ENCODE data around the gene KATNBL1. TPM values are rescaled to one million over a fixed set of nuclear protein-coding genes. Genes with fewer than 3 reads are reported as not detected.
"Not testable (repeated sequence)": the region's sequence is repeated elsewhere in the genome, so short reads cannot be mapped to it uniquely, and the experiment has no call there.

The KATNBL1 gene
- total RNA-seq, 2 donors from 2014 or later: 49.9 to 53.0 TPM

DNA sequence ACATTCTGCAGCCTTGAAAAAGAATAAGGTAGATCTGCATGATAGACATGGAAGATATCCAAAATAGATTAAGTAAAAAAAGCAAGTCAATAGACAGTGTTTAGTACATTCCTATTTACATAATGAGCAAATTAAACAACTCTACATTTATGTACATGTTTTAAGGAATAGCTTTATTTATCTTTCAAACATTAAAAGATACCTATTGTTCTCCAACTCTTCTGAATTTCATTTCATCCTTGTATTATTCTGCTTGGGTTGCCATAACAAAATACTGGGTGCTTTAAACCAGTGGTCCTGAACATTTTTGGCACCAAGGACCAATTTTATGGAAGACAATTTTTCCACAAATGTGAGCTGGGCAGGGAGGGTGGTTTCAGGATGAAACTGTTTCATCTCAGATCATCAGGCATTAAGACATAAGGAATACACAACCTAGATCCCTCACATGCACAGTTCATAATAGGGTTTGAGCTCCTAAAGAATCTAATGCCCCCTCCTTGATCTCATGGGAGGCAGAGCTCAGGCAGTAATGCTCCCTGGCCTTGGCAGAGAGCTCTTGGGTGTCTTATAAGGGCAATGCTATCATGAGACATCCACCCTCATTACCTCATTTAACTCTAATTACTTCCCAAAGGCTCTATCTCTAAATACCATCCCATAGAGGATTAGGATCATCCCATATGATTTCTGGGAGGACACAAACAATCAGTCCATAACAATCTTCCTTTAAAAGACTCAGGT is 6.8 kb upstream of the KATNBL1 start:
- no peaks in the 10 kb centered on the region for H3K9me3 Mint-ChIP-seq
- DNase-seq (ENCODE audit: low spot score in 2 of 2) (no peak), ATAC-seq (no peak)
- H3K36me3 Mint-ChIP-seq: no peaks in the 10 kb centered on the region
- H3K27ac Mint-ChIP-seq: no peak overlapping the region

DNA sequence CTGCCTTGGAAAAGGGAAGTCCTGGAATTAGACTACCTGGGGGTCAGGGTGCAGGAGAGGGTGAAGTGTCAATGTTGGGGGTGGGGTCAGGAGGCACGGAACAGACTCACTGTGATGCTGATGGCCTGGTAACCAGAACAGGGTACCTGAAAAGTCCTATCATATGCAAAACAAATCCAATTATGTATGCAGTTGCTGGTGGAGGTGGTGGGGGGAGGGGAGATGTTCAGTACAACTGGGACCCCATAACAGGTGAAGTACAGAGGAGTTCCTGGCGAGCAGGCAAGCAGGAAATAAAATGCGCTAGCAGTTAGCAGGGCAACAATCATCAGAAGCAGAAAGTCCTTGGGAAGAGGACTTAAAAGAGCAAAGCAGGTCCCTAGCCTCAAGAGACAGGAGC is 4.2 kb upstream of the KATNBL1 start:
- H3K9me3 Mint-ChIP-seq: no peaks in the 10 kb centered on the region
- no peaks in the 10 kb centered on the region for H3K36me3 Mint-ChIP-seq
- peak overlapping the region in 1 of 2 donors; percentile 34 for H3K27ac Mint-ChIP-seq
- ATAC-seq: no peak
- no peak for DNase-seq (ENCODE audit: low spot score in 2 of 2)

DNA sequence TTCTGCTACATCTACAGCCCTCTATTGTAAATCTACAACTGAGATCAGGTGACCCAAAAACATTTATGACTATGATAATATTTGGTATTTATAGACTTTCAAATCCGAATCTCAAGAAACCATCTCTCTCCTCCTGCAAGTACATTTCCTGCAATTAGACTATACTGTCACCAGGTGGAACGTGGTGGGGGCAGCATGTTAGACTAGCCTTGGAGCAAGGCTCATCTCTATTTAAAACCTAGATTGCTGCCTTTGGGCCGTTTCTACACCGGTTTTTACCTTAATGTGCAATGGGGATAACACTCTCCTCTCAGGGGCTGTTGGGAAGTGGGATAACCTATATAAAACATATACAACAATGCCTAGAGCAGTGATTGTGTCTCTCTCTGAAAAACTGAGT is 3.8 kb upstream of the KATNBL1 start:
- Mint-ChIP-seq H3K36me3 (no peaks in the 10 kb centered on the region), H3K9me3 (no peaks in the 10 kb centered on the region), H3K27ac (peak overlapping the region in 1 of 2 donors; percentile 34)
- DNase-seq (ENCODE audit: low spot score in 2 of 2) (no peak), ATAC-seq (no peak)

DNA sequence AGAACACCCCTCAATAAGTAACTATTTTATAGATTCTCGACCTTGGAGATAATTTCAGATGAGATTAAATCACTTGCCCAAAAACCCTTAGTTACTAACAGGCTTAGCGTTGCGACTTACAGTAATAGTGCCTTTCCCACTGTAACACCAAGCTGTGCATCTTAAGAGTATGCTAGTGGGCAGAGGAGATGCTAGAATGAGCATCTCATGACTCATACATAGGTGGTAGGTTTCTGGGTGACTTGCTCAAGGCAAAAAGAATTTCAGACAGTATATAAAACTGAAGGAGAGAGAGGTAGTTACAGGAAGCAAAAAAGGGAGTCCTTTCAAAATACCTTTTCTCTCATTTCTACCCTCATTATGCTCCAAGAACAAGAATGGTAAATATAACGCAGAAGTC is 3.9 kb downstream of the KATNBL1 start:
- no peak overlapping the region for H3K27ac Mint-ChIP-seq
- H3K9me3 Mint-ChIP-seq: no peaks in the 10 kb centered on the region
- peak; percentile 10 to 39 for ATAC-seq
- H3K36me3 Mint-ChIP-seq: peaks cover 0 to 15% of the 10 kb centered on the region in 2 donors
- no peak for DNase-seq (ENCODE audit: low spot score in 2 of 2)

DNA sequence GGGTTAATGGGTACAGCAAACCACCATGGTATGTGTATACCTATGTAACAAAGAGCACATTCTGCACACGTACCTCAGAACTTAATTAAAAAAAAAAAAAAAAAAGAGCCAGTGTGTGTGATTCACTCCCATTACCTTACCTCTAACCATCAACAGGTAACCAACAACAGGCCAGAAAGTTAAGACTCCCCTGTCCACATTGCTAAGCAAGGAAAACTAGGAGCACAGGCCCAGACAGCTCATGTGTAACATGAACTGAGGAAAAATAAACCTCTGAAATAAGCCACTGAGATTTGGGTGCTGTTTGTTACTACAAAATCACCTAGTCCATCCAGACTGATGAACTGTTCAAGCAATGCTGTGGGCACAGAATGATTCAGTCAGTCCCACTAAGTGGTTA is 6.0 kb downstream of the KATNBL1 start:
- Mint-ChIP-seq H3K27ac (no peak overlapping the region), H3K36me3 (peaks cover 8 to 33% of the 10 kb centered on the region in 2 donors), H3K9me3 (no peaks in the 10 kb centered on the region)
- DNase-seq (ENCODE audit: low spot score in 2 of 2): no peak
- ATAC-seq: peak in 1 of 2 donors; percentile 33

DNA sequence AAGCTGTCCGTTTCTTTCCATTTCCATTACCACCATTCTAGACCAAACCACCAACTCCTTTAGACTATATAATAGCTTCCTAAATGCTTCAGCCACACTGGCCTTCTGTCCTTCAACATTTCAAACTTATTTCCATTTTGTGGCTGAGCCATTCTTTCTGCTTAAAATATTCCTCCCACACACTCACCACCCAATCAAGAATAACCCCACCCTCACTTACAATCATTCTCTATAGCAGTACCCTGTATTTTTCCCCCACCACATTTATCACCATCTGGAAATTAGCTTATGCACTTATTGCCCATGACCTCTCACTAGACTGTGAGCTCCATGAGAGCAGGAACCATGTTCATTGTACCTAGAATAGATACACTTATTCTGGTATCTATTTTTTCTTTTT is 6.6 kb downstream of the KATNBL1 start:
- Mint-ChIP-seq H3K27ac (no peak overlapping the region), H3K36me3 (peaks cover 8 to 33% of the 10 kb centered on the region in 2 donors), H3K9me3 (no peaks in the 10 kb centered on the region)
- ATAC-seq (no peak), DNase-seq (ENCODE audit: low spot score in 2 of 2) (no peak)

DNA sequence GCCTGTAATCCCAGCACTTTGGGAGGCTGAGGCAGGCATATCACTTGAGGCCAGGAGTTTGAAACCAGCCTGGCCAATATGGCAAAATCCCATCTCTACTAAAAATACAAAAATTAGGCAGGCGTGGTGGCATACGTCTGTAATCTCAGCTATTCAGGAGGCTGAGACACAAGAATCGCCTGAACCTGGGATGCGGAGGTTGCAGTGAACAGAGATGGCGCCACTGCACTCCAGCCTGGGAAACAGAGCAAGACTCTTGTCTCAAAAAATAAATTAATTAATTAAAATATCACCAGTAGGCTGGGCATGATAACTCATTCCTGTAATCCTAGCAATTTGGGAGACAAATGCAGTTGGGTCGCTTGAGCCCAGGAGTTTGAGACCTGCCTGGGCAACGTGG is 16.6 kb downstream of the KATNBL1 start:
- not testable (repeated sequence) for ATAC-seq; H3K27ac Mint-ChIP-seq; H3K36me3 Mint-ChIP-seq; DNase-seq (ENCODE audit: low spot score in 2 of 2); H3K9me3 Mint-ChIP-seq

DNA sequence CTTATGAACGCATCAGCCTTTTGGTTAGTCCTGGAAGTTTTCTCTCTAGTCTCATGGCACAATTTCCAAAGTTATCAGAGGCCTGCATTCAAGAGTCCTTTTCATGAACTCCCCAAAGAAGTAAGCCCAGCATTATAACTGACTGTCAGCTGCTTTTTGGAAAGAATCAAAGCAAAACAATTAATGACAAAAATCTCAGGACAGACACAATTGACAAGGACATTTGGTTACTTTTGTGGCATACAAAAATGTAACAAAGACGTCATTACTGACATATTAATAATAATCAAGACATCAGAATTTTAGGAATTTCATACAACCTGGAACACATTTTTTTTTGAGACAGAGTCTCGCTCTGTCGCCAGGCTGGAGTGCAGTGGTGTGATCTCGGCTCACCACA is 21.2 kb downstream of the KATNBL1 start:
- H3K27ac Mint-ChIP-seq: no peak overlapping the region
- peaks cover 4 to 13% of the 10 kb centered on the region in 2 donors for H3K36me3 Mint-ChIP-seq
- H3K9me3 Mint-ChIP-seq: no peaks in the 10 kb centered on the region
- DNase-seq (ENCODE audit: low spot score in 2 of 2) (no peak), ATAC-seq (no peak)

DNA sequence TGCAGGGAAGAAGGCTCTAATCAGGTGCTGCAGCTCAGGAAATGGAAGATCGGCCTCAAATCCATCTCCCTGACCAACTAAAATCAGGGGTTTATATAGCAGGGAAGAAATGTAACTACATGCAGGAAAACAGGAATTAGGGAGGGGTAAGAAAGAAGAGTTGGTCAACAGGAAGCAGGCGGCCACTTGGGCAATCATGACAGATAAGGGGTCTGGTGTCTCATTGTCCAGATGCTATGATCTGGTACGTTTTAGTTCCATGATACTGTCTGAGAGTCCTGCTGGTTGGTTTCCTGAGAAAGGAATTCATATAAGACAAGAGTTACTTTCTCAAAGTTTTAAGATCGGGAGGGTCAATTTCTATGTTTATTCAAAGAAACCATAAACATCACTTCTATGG is 24.2 kb downstream of the KATNBL1 start:
- H3K9me3 Mint-ChIP-seq: no peaks in the 10 kb centered on the region
- peak overlapping the region in 1 of 2 donors; percentile 57 for H3K27ac Mint-ChIP-seq
- ATAC-seq (no peak), DNase-seq (ENCODE audit: low spot score in 2 of 2) (no peak)
- H3K36me3 Mint-ChIP-seq: peaks cover 4 to 13% of the 10 kb centered on the region in 2 donors

DNA sequence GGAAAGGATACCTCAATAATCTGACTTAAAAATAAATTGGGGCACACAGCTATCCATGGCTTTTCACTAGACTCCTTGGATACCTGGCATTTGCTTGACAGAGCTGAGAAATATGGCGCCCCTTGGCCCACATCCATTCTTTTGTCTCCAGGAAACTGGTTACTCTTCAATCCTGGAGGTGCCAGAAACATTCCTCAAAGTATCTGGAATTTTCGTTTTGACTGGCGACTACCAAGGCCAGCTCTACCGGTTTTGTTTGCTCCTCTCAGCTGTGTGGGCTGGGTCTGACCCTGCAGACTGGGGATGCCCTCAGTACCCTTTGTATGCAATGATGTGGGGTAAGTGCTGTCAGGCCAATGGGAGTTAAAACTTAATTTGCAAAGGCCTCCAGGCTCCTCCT is 27.0 kb downstream of the KATNBL1 start:
- peaks cover 4 to 19% of the 10 kb centered on the region in 2 donors for H3K36me3 Mint-ChIP-seq
- ATAC-seq (no peak), DNase-seq (ENCODE audit: low spot score in 2 of 2) (no peak)
- no peaks in the 10 kb centered on the region for H3K9me3 Mint-ChIP-seq
- no peak overlapping the region for H3K27ac Mint-ChIP-seq

DNA sequence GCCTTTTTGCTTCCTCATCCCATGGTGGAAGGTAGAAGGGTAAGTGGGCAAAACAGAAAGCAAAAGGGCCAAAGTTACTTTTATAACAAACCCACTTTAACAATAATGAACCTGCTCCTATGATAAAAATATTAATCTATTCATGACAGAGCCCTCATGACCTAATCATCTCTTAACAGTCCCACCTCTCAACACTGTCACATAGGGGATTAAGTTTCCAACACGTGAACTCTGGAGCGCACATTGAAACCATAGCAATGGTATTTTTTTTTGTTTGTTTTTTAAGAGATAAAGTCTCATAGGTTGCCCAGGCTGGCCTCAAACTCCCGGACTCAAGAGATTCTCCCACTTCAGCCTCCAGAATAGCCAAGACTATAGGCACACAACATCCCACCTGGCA is 30.7 kb downstream of the KATNBL1 start:
- Mint-ChIP-seq H3K36me3 (peaks cover 2 to 16% of the 10 kb centered on the region in 2 donors), H3K9me3 (peaks cover 1 to 2% of the 10 kb centered on the region in 2 donors), H3K27ac (no peak overlapping the region)
- ATAC-seq (no peak), DNase-seq (ENCODE audit: low spot score in 2 of 2) (no peak)

DNA sequence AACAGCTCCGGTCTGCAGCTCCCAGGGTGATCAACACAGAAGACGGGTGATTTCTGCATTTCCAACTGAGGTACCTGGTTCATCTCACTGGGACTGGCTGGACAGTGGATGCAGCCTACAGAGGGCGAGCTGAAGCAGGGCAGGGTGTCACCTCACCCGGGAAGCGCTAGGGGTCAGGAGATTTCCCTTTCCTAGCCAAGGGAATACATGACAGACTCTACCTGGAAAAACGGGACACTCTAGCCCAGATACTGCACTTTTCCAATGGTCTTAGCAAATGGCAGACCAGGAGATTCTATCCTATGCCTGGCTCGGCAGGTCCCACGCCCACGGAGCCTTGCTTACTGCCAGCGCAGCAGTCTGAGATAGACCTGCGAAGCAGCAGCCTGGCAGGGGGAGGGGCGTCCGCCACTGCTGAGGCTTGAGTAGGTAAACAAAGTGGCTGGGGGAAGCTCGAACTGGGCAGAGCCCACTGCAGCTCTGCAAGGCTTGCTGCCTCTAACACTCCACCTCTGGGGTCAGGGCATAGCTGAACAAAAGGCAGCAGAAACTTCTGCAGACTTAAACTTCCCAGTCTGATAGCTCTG is 43.8 kb downstream of the KATNBL1 start:
- H3K9me3 Mint-ChIP-seq: peaks cover 17 to 22% of the 10 kb centered on the region in 2 donors
- not testable (repeated sequence) for DNase-seq (ENCODE audit: low spot score in 2 of 2); H3K27ac Mint-ChIP-seq; ATAC-seq
- peaks cover 43 to 75% of the 10 kb centered on the region in 2 donors for H3K36me3 Mint-ChIP-seq

DNA sequence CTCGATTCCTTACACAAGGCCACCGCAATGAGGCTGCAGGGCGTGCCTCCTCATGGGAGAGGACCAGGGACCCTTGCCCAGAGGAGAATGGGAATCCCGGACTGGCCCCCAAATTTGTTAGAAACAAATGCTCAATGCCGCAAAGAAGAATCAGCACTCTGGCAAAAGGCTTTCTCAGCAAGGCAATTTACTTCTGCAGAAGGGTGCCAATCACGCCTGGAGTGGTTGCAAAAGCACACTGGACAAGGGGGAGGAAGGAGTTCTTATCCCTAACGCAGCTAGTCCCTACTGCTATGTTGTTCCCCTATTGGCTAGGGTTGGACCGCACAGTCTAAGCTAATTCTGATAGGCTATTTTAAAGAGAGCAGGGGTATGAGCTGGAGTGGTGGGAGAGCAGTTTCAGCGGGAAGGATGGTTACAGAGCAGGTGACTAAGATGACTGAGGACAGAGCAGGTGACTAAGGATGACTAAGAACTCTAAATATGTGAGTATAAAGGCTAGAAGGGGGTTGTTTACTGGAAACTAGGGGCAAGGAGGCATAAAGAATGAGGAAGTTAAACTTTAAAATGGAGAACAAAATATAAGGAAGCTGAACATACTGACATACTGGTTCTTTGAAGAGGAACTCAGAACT is 48.5 kb downstream of the KATNBL1 start:
- Mint-ChIP-seq H3K36me3 (peaks cover 53 to 84% of the 10 kb centered on the region in 2 donors), H3K9me3 (peaks cover 11 to 33% of the 10 kb centered on the region in 2 donors), H3K27ac (peak overlapping the region; percentile 13 to 27)
- DNase-seq (ENCODE audit: low spot score in 2 of 2) (no peak), ATAC-seq (peak; percentile 53 to 88)

DNA sequence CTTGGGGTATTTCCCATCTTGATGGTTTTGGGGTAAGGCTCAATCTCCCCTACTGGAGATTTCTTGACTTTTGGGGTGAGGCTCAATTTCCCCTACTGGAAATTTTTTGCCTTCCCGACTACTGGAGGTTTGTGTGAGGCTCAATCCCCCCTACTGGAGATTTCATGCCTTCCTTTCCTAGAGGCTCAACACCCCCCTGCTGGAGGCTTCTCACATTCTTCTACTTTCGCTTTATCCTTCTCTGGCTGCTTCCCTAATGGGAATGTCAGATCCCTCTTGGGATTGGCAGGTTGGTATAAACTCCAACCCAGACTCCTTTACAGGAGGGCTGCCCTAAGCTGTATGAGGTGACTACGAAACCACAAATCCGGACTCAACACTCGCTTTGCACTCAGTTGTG is 49.2 kb downstream of the KATNBL1 start:
- H3K36me3 Mint-ChIP-seq: peaks cover 59 to 91% of the 10 kb centered on the region in 2 donors
- peaks cover 17 to 40% of the 10 kb centered on the region in 2 donors for H3K9me3 Mint-ChIP-seq
- no peak for ATAC-seq
- DNase-seq (ENCODE audit: low spot score in 2 of 2): no peak
- peak overlapping the region in 1 of 2 donors; percentile 27 for H3K27ac Mint-ChIP-seq

DNA sequence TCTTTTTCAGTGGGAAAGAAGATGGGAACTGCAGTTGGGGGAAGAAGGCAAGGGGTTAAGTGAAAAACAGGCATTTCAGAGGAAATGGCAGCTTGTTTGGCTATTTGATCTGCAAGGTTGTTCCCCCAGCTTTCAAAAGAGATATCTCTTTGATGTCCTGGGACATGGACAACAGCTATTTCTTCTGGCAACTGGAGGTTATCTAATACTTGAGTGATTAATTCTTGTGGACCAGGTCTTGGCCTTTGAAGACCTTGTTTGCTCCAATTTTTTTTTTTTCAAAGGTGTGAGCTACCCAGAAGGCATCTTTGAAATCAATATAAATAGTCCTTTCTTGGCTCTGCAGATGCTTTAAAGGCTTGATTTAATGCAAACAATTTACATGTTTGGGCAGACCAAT is 51.5 kb downstream of the KATNBL1 start:
- Mint-ChIP-seq H3K36me3 (peaks cover 60 to 91% of the 10 kb centered on the region in 2 donors), H3K9me3 (peaks cover 26 to 38% of the 10 kb centered on the region in 2 donors)
- no peak for ATAC-seq

DNA sequence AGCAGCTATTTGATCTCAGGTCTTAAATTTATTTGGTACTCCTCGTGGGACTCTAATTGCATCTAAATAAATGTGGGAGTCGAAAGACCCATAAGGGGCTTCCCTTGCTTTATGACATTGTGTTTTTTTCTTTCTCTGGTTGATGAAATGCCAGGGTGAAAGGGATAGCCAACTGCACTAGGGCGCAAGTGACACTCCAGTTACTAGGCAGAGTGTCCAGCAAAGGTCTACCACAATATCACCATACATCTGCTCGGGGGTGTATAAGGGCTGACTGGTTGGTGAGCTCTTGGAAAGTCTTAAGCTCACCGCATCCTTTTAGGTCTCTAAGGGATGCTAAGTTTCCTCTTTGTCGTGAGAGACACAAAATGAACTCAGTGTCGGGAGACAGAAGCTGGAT is 54.0 kb downstream of the KATNBL1 start:
- ATAC-seq (no peak), DNase-seq (ENCODE audit: low spot score in 2 of 2) (no peak)
- Mint-ChIP-seq H3K36me3 (peaks cover 44 to 77% of the 10 kb centered on the region in 2 donors), H3K9me3 (peaks cover 20 to 28% of the 10 kb centered on the region in 2 donors), H3K27ac (peak overlapping the region in 1 of 2 donors; percentile 75)

More for the DNA sequence above, 51.5 kb downstream of the KATNBL1 start:
- no peak for DNase-seq (ENCODE audit: low spot score in 2 of 2)
- no peak overlapping the region for H3K27ac Mint-ChIP-seq

DNA sequence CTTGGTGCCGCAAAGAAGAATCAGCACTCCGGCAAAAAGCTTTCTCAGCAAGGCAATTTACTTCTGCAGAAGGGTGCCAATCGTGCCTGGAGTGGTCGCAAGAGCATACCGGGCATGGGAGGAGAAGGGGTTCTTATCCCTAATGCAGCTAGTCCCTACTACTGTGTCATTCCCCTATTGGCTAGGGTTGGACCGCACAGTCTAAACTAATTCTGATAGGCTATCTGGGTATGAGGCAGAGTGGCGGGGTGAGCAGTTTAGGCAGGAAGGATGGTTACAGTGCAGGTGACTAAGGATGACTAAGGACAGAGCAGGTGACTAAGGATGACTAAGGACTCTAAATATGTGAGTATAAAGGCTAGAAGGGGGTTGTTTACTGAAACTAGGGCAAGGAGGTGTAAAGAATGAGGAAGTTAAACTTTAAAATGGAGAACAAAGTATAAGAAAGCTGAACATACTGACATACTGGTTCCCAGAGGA is 55.1 kb downstream of the KATNBL1 start:
- peak overlapping the region in 1 of 2 donors; percentile 75 for H3K27ac Mint-ChIP-seq
- peaks cover 20 to 21% of the 10 kb centered on the region in 2 donors for H3K9me3 Mint-ChIP-seq
- ATAC-seq (peak; percentile 84 to 87), DNase-seq (ENCODE audit: low spot score in 2 of 2) (peak in 1 of 2 donors; percentile 4)
- peaks cover 33 to 66% of the 10 kb centered on the region in 2 donors for H3K36me3 Mint-ChIP-seq

Measured in activated naive CD4-positive, alpha-beta T cell treated with anti-CD3 and anti-CD28 coated beads, Interleukin-2, amount 50 U/mL, for 72 hours (primary cell).